GM21515 (cell line): ENCODE data around the gene CLEC14A.

Experiments used
- ATAC-seq: cut with Tn5 transposase; IDR thresholded peaks from one replicate; pipeline ENCODE4 v1.9.1; 2021; ENCODE audit not compliant: unreplicated experiment

Gene CLEC14A

GRCh38 chr14:38206689-38207376 is 49.1 kb downstream of the CLEC14A start:
- ATAC-seq: no peak

- ATAC-seq: no peak
Observed at GRCh38 chr14:38205949-38206665, 49.8 kb downstream of the CLEC14A start.

GRCh38 chr14:38205119-38205813 is 50.6 kb downstream of the CLEC14A start:
- ATAC-seq: no peak

GRCh38 chr14:38204719-38205115 is 51.2 kb downstream of the CLEC14A start:
- ATAC-seq: no peak
